Ovary (tissue), 9 donors: ENCODE results near the gene CSMD2. TPM values are rescaled to one million over a fixed set of nuclear protein-coding genes. Genes with fewer than 3 reads are reported as not detected.

Experiments
- DNase-seq, 5 donors: peaks; one replicate each; pipeline ENCODE4 v3.0.0-alpha.2; 2019 to 2020
- H3K27ac ChIP-seq, 2 donors: fragments of 200-600 bp; one replicate each; pipeline versions ENCODE4 v1.5.1 to v1.8.0; 2019 to 2022
- H3K27me3 ChIP-seq: fragments of 200-600 bp; one replicate; pipeline ENCODE4 v1.8.0; 2022
- H3K36me3 ChIP-seq: fragments of 200-600 bp; sonication (generic); one replicate; pipeline ENCODE4 v1.5.1; 2019
- H3K4me1 ChIP-seq: one replicate; pipeline ENCODE4 v1.8.1; 2013; ENCODE audit warnings: mild to moderate bottlenecking, moderate library complexity; ENCODE audit not compliant: insufficient read depth
- H3K4me3 ChIP-seq: fragments of 200-600 bp; sonication (generic); one replicate; pipeline ENCODE4 v1.5.1; 2017
- H3K9me3 ChIP-seq, 2 donors: fragments of 200-600 bp in 1 of 2; sonication (generic) in 1 of 2; one replicate each; pipeline versions ENCODE4 v1.5.1 to v1.8.1; 2013 to 2019; ENCODE audit warnings: mild to moderate bottlenecking in 1 of 2, moderate library complexity in 1 of 2
- EP300 ChIP-seq: sonication (generic); formaldehyde crosslinking; IDR thresholded peaks from one replicate; pipeline ENCODE4 v1.6.1; 2017; ENCODE audit warnings: antibody characterized with exemption
- POLR2A ChIP-seq: fragments of 450-650 bp; IDR thresholded peaks from one replicate; pipeline ENCODE4 v1.6.1; 2017; ENCODE audit warnings: antibody characterized with exemption, mild to moderate bottlenecking, moderate library complexity
- WGBS, 3 donors: extraction: QIAGEN DNeasy Blood & Tissue Kit in 1 of 3; methylation state at CpG; one replicate each; pipeline versions ENCODE4 v1.1.5 to v1.1.7; 2013 to 2017; 5-methylcytosine and 5-hydroxymethylcytosine counted together
- intact Hi-C, 4 donors: fragments of 100-400 bp; cut with DNase I; formaldehyde crosslinking; loops; one replicate each; pipeline versions ENCODE4 v1.11.0 to v1.15.1; 2022 to 2023
- polyA plus RNA-seq, 2 donors: library from polyadenylated mRNA; stranded (reverse); fragments of 200-250 nt in 1 of 2; fragments of 350-450 nt in 1 of 2; fragmentation: Illumina TruSeq in 1 of 2; extraction: RNeasy Lipid Tissue Mini Kit (QIAGEN cat#74804) in 1 of 2; gene quantifications; one replicate each; pipeline ENCODE4 v1.2.3, GENCODE V29; 2013 to 2014
- total RNA-seq, 7 donors: library from RNA; depleted of rRNA in 2 of 7; stranded (reverse); fragments of >200 nt in 2 of 7; fragmentation: NEBNext Ultra II Directional in 3 of 7; extraction: Animal tissue kit (Norgen Biotek cat#: 25700) in 3 of 7; gene quantifications; one replicate each; pipeline versions ENCODE4 v1.1.0 to v1.2.4, GENCODE V29; 2016 to 2023
- TF ChIP-seq, protein P1 (sequence below), 3 donors: fragments of 450-650 bp in 2 of 3; fragments of 200-600 bp in 1 of 3; IDR thresholded peaks; one replicate each; pipeline versions ENCODE4 v1.5.1 to v1.8.0; 2016 to 2022; ENCODE audit warnings: antibody characterized with exemption in 3 of 3, mild to moderate bottlenecking in 1 of 3
- donor health status: DM: no; HTN: no; CAD: no; lungs with moderate emphysema.
- donor health status: DM: no; HTN: no; CAD: no.
- donor health status: Bipolar disorder and iron deficiency.
- donor health status: DM: yes; HTN: yes; CAD: no.
- donor health status: DM: no; HTN: no; CAD: no.
- donor health status: DM: yes; HTN: yes; CAD: no.

CSMD2 gene
- total and polyA plus RNA-seq, 9 donors = 0.04 to 1.6 (median 0.18) TPM; not detected in 3

DNA sequence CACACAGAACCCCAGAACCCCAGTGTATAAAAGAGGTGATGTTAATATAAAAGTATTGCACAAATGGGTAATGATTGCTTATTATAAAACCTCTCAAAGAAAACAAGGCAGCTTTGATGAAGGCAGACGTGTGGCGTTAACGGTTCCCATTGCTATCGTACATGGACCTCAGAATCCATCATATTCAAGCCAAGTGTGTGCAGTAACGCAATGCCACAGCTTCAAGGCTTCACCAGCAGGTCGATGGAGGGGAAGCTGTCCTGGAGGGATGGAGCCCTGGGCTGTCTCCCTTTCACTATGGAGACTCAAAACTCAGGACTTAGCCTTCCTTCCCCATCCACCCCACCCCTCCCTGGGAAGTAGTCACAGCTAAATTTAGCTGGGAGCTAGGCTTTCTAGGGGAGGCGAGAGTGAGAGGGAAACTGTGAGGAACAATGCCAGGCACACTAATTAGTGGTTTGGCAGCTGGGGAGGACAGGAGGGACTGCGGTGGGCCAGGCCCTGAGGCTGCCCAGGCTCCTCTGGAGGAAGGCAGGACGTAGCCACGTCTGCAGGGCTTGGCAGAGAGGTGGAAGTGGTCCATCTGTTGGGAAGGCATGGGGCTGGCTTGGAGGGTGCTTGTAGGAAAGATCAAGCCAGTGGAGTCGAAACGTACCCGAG lies 180.0 kb downstream of the CSMD2 start:
- DNase-seq = no peak
- Histone ChIP-seq H3K4me1 (no peaks in the 10 kb centered on the region), H3K27me3 (no peaks in the 10 kb centered on the region), H3K36me3 (no peaks in the 10 kb centered on the region), H3K9me3 (no peaks in the 10 kb centered on the region), H3K4me3 (no peak overlapping the region), H3K27ac (no peak overlapping the region)
- no peak for TF ChIP-seq EP300
- TF ChIP-seq, protein P1, sequence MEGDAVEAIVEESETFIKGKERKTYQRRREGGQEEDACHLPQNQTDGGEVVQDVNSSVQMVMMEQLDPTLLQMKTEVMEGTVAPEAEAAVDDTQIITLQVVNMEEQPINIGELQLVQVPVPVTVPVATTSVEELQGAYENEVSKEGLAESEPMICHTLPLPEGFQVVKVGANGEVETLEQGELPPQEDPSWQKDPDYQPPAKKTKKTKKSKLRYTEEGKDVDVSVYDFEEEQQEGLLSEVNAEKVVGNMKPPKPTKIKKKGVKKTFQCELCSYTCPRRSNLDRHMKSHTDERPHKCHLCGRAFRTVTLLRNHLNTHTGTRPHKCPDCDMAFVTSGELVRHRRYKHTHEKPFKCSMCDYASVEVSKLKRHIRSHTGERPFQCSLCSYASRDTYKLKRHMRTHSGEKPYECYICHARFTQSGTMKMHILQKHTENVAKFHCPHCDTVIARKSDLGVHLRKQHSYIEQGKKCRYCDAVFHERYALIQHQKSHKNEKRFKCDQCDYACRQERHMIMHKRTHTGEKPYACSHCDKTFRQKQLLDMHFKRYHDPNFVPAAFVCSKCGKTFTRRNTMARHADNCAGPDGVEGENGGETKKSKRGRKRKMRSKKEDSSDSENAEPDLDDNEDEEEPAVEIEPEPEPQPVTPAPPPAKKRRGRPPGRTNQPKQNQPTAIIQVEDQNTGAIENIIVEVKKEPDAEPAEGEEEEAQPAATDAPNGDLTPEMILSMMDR (IDR thresholded peaks at IDR 0.05) = no peak
- no peak for TF ChIP-seq POLR2A
- intact Hi-C loops = no loop called here
- 40 to 46% (median 43%) methylated on average over 13 of the region's 13 CpGs for WGBS, 3 donors

DNA sequence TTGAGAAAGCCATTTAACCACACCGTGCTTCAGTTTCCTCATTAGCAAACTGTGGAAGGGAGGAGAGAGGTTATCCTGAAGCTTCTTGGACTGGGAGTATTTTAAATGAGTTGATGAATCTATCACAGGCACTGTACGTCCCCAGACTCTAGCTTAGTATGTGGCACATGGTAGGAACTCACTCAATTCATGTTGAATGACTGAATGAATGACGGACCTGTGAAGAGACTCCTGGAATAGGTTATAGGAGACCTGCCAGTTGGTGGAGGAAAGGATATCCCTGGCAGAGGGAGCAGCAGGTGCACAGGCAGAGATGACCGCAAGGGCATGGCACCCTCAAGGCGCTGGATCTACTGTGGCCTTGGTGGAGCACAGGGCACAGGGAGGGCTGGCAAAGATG lies 182.6 kb downstream of the CSMD2 start:
- Histone ChIP-seq H3K4me1 (no peaks in the 10 kb centered on the region), H3K36me3 (no peaks in the 10 kb centered on the region), H3K27me3 (no peaks in the 10 kb centered on the region), H3K4me3 (no peak overlapping the region), H3K9me3 (no peaks in the 10 kb centered on the region), H3K27ac (no peak overlapping the region)
- intact Hi-C loops = no loop called here
- no peak for TF ChIP-seq POLR2A
- no peak for TF ChIP-seq EP300
- TF ChIP-seq, protein P1 (IDR thresholded peaks at IDR 0.05) = no peak
- 60 to 76% (median 65%) methylated on average over 5 of the region's 5 CpGs for WGBS, 3 donors
- no peak for DNase-seq

DNA sequence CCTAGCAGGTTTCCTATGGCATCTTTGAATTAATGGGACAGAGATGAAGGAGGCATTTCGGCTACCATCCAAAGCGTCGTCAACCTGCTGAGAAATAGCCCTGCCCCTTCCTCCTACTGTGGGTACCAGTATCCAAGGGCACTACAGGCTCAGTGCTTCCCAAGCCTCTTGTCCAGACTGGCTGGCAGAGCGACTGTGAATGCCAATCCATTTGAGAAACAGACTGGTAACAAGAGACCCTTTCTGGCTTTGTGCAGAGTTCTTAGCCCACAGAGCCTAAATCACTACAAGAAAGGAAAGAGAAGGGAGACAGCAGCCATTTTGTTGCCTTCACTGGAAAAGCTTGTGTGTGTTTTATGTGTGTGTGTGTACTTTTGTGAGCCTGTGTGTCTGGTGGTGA lies 185.7 kb downstream of the CSMD2 start:
- no peak overlapping the region for H3K4me3 ChIP-seq
- intact Hi-C loops = no loop called here
- H3K27me3 ChIP-seq = no peaks in the 10 kb centered on the region

DNA sequence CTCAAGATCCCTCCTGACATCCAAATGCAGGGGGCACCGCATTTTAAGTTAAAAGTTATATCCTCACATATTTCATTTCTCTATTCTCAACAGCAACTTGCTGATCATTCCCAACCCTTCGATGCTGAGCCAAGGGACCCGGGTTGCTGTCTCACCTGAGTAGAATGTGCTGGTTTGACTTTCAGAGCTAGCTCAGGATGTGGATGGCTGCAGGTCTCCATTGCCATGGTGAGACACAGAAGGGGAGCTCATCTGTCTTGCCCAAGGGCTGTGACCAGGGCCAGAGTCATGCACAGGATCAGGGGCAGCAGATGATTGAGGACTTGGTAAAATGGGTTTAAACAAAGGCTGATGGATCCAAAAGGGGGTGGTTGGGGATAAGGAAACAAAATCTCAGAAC lies 189.1 kb downstream of the CSMD2 start:
- H3K27me3 ChIP-seq = no peaks in the 10 kb centered on the region

More for the DNA sequence above, 185.7 kb downstream of the CSMD2 start:
- TF ChIP-seq EP300 (no peak), POLR2A (no peak)
- TF ChIP-seq, protein P1 (IDR thresholded peaks at IDR 0.05) = no peak
- Histone ChIP-seq H3K27ac (no peak overlapping the region), H3K36me3 (no peaks in the 10 kb centered on the region), H3K9me3 (no peaks in the 10 kb centered on the region), H3K4me1 (no peaks in the 10 kb centered on the region)
- WGBS, 3 donors = 72 to 88% (median 79%) methylated on average over 4 of the region's 4 CpGs
- DNase-seq = no peak

More for the DNA sequence above, 189.1 kb downstream of the CSMD2 start:
- Histone ChIP-seq H3K4me3 (no peak overlapping the region), H3K9me3 (no peaks in the 10 kb centered on the region), H3K27ac (no peak overlapping the region), H3K36me3 (no peaks in the 10 kb centered on the region), H3K4me1 (no peaks in the 10 kb centered on the region)
- intact Hi-C loops = no loop called here
- WGBS, 3 donors = 81 to 90% (median 84%) methylated on average over 3 of the region's 3 CpGs
- no peak for DNase-seq
- TF ChIP-seq POLR2A (no peak), EP300 (no peak)
- TF ChIP-seq, protein P1 (IDR thresholded peaks at IDR 0.05) = no peak
